GM12801 (cell line): Measurements from ENCODE around the gene PCNA.

Experiments
- TF ChIP-seq, protein P1 (sequence below): IDR thresholded peaks from one replicate; pipeline ENCODE4 v1.5.1; 2011; ENCODE audit warnings: control low read depth; ENCODE audit not compliant: insufficient read length; ENCODE audit errors: extremely low read depth

The PCNA gene

GRCh38 chr20:5136096-5136495 lies 16.3 kb upstream of the PCNA start:
- TF ChIP-seq, protein P1, sequence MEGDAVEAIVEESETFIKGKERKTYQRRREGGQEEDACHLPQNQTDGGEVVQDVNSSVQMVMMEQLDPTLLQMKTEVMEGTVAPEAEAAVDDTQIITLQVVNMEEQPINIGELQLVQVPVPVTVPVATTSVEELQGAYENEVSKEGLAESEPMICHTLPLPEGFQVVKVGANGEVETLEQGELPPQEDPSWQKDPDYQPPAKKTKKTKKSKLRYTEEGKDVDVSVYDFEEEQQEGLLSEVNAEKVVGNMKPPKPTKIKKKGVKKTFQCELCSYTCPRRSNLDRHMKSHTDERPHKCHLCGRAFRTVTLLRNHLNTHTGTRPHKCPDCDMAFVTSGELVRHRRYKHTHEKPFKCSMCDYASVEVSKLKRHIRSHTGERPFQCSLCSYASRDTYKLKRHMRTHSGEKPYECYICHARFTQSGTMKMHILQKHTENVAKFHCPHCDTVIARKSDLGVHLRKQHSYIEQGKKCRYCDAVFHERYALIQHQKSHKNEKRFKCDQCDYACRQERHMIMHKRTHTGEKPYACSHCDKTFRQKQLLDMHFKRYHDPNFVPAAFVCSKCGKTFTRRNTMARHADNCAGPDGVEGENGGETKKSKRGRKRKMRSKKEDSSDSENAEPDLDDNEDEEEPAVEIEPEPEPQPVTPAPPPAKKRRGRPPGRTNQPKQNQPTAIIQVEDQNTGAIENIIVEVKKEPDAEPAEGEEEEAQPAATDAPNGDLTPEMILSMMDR = no peak

- TF ChIP-seq, protein P1 = no peak
Observed at GRCh38 chr20:5135363-5136012, 15.7 kb upstream of the PCNA start.

- TF ChIP-seq, protein P1 = no peak
Observed at GRCh38 chr20:5133998-5134397, 14.2 kb upstream of the PCNA start.

- TF ChIP-seq, protein P1 = no peak
Observed at GRCh38 chr20:5131502-5131901, 11.7 kb upstream of the PCNA start.

DNA sequence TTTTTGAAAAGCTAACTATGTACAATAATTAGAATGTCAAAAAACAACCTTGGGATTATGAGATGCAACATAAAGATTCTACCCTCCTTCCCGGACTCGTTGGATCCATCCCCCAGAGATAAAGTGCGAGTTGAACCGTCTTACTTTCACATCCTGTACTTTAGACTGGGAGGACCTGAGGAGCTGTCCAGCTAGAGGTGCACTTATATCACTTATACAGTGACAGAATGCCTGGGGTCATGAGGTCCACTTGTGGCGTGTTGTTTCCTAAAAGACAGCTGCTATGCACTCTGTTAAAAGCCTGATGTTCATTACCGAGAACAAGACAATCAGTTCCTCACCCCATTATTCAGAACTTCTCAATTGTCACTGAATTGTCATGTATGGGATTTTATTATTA lies 9.1 kb upstream of the PCNA start:
- TF ChIP-seq, protein P1 = no peak

- TF ChIP-seq, protein P1 = no peak
Observed at GRCh38 chr20:5127859-5128424, 8.2 kb upstream of the PCNA start.

DNA sequence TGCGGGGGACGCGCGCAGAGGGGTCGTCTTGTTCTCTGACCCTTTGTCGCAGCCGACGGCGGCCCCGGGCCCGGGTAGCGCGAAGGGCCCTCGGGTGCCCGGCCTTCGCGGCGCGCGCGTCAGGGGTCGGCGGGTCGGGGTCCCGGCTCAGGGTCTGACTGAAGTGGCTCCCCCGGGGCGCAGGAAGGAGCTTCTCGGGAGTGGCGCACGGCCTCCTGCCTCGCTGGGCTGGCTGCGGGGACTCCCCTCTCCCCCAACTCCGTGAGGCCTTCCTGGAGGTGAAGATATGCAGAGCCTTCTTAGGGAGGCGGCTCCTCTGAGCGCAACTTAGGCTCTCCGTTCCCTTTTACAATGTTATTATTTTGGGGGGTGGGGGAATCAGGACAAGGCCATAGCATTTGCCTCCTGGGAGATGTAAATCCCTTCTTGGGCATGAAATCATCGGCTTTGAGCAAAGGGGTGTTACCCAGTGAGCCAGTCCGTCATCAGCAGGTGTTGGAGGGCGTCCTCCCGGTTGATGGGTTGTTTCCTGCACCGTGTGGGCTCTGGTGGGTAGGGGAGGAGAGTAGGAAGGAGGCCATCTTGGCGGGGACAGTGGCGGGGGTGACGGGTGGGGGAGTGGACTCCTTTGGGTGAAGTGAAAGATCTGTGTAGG lies 7.6 kb upstream of the PCNA start:
- TF ChIP-seq, protein P1 = no peak
